K562 (cell line): Measurements from ENCODE around the gene COMMD2. TPM values are rescaled to one million over a fixed set of nuclear protein-coding genes. Genes with fewer than 3 reads are reported as not detected.

Experiments used
- ATAC-seq: fragments of 200-7000 bp; cut with Tn5 transposase; 3 replicates; pipeline ENCODE4 v1.9.1; 2020; ENCODE audit warnings: moderate library complexity
- BruUV-seq: library from RNA; stranded (reverse); fragments of 400-500 nt; replicated peaks from 2 replicates; lab custom pipeline; 2021; lab: Mats Ljungman, UMichigan
- CTCF ChIA-PET: fragments of 300-600 bp; formaldehyde crosslinking; extraction: SDS; loops from one replicate; lab custom pipeline; 2021; ENCODE audit warnings: low intra/inter-chr PET ratio; lab: Yijun Ruan, JAX
- POLR2A ChIA-PET: fragments of 300-600, 350-650 bp; sonication (Branson Sonifier 250); formaldehyde crosslinking; extraction: SDS; loops from one replicate; lab custom pipeline; 2021; ENCODE audit warnings: antibody characterized with exemption, inconsistent platforms; lab: Yijun Ruan, JAX
- DNase-seq, 4 experiments: peaks; one replicate each; pipeline versions ENCODE4 v3.0.0 to v3.0.0-alpha.2; 2011 to 2018; ENCODE audit warnings: low spot score in 3 of 4, mixed read lengths in 3 of 4; ENCODE audit errors: extremely low read depth in 1 of 4
- FAIRE-seq: peaks from 2 replicates; lab custom pipeline; 2011; peaks lifted over from hg19 to GRCh38; lab: Jason Lieb, UNC
- H2AFZ ChIP-seq: 2 replicates; pipeline ENCODE4 v1.6.0; 2011; ENCODE audit warnings: low read depth, low read length, control low read depth, inconsistent platforms
- H3K27ac ChIP-seq: fragments of 200-600 bp; 3 replicates; pipeline ENCODE4 v1.8.0; 2011; ENCODE audit warnings: low read depth, mild to moderate bottlenecking, control low read depth, inconsistent platforms, low read length, moderate library complexity, mixed read lengths; ENCODE audit errors: extremely low read depth
- H3K27me3 ChIP-seq, 2 experiments: fragments of 300-600 bp in 1 of 2; 2 replicates in 1 of 2; 3 replicates in 1 of 2; pipeline versions ENCODE4 v1.6.0 to v1.8.0; 2011; ENCODE audit warnings: inconsistent platforms in 2 of 2, low read length in 2 of 2, mild to moderate bottlenecking in 1 of 2, mixed read lengths in 1 of 2, moderate library complexity in 1 of 2; ENCODE audit not compliant: control insufficient read depth in 2 of 2, insufficient read depth in 2 of 2
- H3K36me3 ChIP-seq: fragments of 300-600 bp; 3 replicates; pipeline ENCODE4 v1.8.0; 2011; ENCODE audit warnings: mild to moderate bottlenecking, low read length, inconsistent platforms; ENCODE audit not compliant: control insufficient read depth, insufficient read depth
- H3K4me1 ChIP-seq, 2 experiments: fragments of 200-600 bp in 1 of 2; replicated peaks in 1 of 2; 2 replicates in 1 of 2; 3 replicates in 1 of 2; pipeline versions ENCODE4 v1.5.1 to v1.8.0; 2011; ENCODE audit warnings: inconsistent platforms in 2 of 2, low read length in 2 of 2, mild to moderate bottlenecking in 1 of 2, mixed read lengths in 1 of 2, moderate library complexity in 1 of 2; ENCODE audit not compliant: control insufficient read depth in 2 of 2, insufficient read depth in 2 of 2
- H3K4me2 ChIP-seq: 2 replicates; pipeline ENCODE4 v1.6.1; 2011; ENCODE audit warnings: low read length, control low read depth, inconsistent platforms, mixed read lengths; ENCODE audit not compliant: insufficient read depth
- H3K4me3 ChIP-seq: fragments of 200-600 bp; sonication (generic), shearing (Covaris generic); 2 replicates; pipeline ENCODE4 v1.5.1; 2016; ENCODE audit warnings: control low read depth, inconsistent platforms
- H3K79me2 ChIP-seq: fragments of 200-600 bp; 3 replicates; pipeline ENCODE4 v1.8.0; 2011; ENCODE audit warnings: low read length, inconsistent platforms; ENCODE audit not compliant: control insufficient read depth, insufficient read depth
- H3K9ac ChIP-seq, 2 experiments: 2 replicates each; pipeline versions ENCODE4 v1.6.0 to v1.6.1; 2011; ENCODE audit warnings: low read depth in 2 of 2, low read length in 2 of 2, control low read depth in 1 of 2, inconsistent platforms in 1 of 2, mild to moderate bottlenecking in 1 of 2, mixed read lengths in 1 of 2; ENCODE audit not compliant: insufficient read depth in 1 of 2
- H3K9me1 ChIP-seq: one replicate; pipeline ENCODE4 v1.6.0; 2011; ENCODE audit warnings: inconsistent platforms, mild to moderate bottlenecking, low read length, moderate library complexity; ENCODE audit not compliant: control insufficient read depth, insufficient read depth
- H3K9me3 ChIP-seq: replicated peaks from 2 replicates; pipeline ENCODE4 v1.5.1; 2011; ENCODE audit warnings: low read depth, low read length, inconsistent platforms; ENCODE audit not compliant: control insufficient read depth, insufficient read depth
- H4K20me1 ChIP-seq: replicated peaks from 2 replicates; pipeline ENCODE4 v1.6.1; 2011; ENCODE audit warnings: low read length, inconsistent platforms, mixed read lengths; ENCODE audit not compliant: control insufficient read depth, insufficient read depth
- ARID4B ChIP-seq: sonication (generic); formaldehyde crosslinking; IDR thresholded peaks from 2 replicates; pipeline ENCODE4 v1.8.0; 2022; ENCODE audit warnings: mild to moderate bottlenecking, missing genetic modification reagents
- CBFB ChIP-seq: sonication (generic); formaldehyde crosslinking; IDR thresholded peaks from 2 replicates; pipeline ENCODE4 v1.4.0; 2020; ENCODE audit warnings: mild to moderate bottlenecking, missing genetic modification reagents
- FOXA1 ChIP-seq: fragments of 450-650 bp; IDR thresholded peaks from 2 replicates; pipeline ENCODE4 v1.6.1; 2016; ENCODE audit warnings: mild to moderate bottlenecking, borderline replicate concordance
- MTA2 ChIP-seq: fragments of 450-650 bp; IDR thresholded peaks from 2 replicates; pipeline ENCODE4 v1.6.1; 2016; ENCODE audit warnings: low read depth
- ZZZ3 ChIP-seq: fragments of 450-650 bp; IDR thresholded peaks from 2 replicates; pipeline ENCODE4 v1.6.1; 2016; ENCODE audit warnings: antibody characterized with exemption, mild to moderate bottlenecking, moderate library complexity
- in situ Hi-C: fragments of 300-500 bp; cut with MboI; formaldehyde crosslinking; loops from 4 replicates; pipeline ENCODE4 v1.15.0; 2018; ENCODE audit warnings: inconsistent platforms, mixed read lengths
- intact Hi-C: fragments of 100-400 bp; cut with micrococcal nuclease; formaldehyde crosslinking; loops from 2 replicates; pipeline ENCODE4 v1.14.2; 2022
- polyA plus RNA-seq, 8 experiments: library from polyadenylated mRNA; depleted of rRNA in 4 of 8; stranded (reverse) in 5 of 8; unstranded in 3 of 8; fragments of >200 nt; fragmentation: Nextera tagmentation in 2 of 8; fragmentation: Illumina TruSeq in 1 of 8; extraction: Ambion mirVana in 2 of 8; extraction: Trizol in 1 of 8; gene quantifications; 2 replicates each; pipeline versions ENCODE4 v1.2.1 to v1.2.3, GENCODE V29; 2011 to 2014; ENCODE audit warnings: inconsistent platforms in 1 of 8, missing spikeins in 1 of 8
- total RNA-seq, 7 experiments: library from RNA; depleted of rRNA in 6 of 7; stranded (reverse); fragments of >200 nt in 6 of 7; fragmentation: Illumina TruSeq in 2 of 7; extraction: Trizol in 2 of 7; gene quantifications; 2 replicates each; pipeline versions ENCODE4 v1.2.1 to v1.2.3, GENCODE V29; 2011 to 2021; ENCODE audit warnings: low replicate concordance in 1 of 7

COMMD2 gene
- total and polyA plus RNA-seq, 9 of the 15 experiments (the other 6 are each of a cell fraction or from before 2014, with no cell fraction given): 25.8 to 102 (median 41.8) TPM

- ChIA-PET POLR2A (no interaction called here), CTCF (no interaction called here)
- Histone ChIP-seq H3K4me1 (no peaks in the 10 kb centered on the region), H3K4me3 (no peak overlapping the region), H3K4me2 (no peak overlapping the region), H3K27ac (no peak overlapping the region), H3K27me3 (no peaks in the 10 kb centered on the region), H3K79me2 (no peaks in the 10 kb centered on the region), H4K20me1 (no peaks in the 10 kb centered on the region), H3K36me3 (peaks cover 45% of the 10 kb centered on the region; the same call in 1 of the 3 replicates), H3K9me1 (no peaks in the 10 kb centered on the region), H3K9me3 (no peaks in the 10 kb centered on the region), H3K9ac (no peak overlapping the region), H2AFZ (no peak overlapping the region)
- intact Hi-C loops (no loop called here), in situ Hi-C loops (no loop called here)
- FAIRE-seq (peak; percentile 40), ATAC-seq (no peak), DNase-seq (no peak)
- no TSS peak for BruUV-seq
- TF ChIP-seq ZZZ3 (no peak), CBFB (CRISPR knock-in tag) (no peak), MTA2 (no peak), FOXA1 (no peak), ARID4B (no peak)
Measured at GRCh38 chr3:149744151-149744550, 8.1 kb downstream of the COMMD2 start.
